HG02884 (cell line): ENCODE data around the gene PAQR4.
A peak's percentile ranks its signal among the peaks of the same experiment; 100 is the strongest.

Experiments
- ATAC-seq: cut with Tn5 transposase; IDR thresholded peaks from one replicate; pipeline ENCODE4 v1.9.1; 2021; ENCODE audit warnings: mild to moderate bottlenecking, moderate library complexity; ENCODE audit not compliant: unreplicated experiment

PAQR4 gene

GRCh38 chr16:3003582-3004270, 34.6 kb downstream of the PAQR4 start:
- ATAC-seq, result peak; percentile 96

DNA sequence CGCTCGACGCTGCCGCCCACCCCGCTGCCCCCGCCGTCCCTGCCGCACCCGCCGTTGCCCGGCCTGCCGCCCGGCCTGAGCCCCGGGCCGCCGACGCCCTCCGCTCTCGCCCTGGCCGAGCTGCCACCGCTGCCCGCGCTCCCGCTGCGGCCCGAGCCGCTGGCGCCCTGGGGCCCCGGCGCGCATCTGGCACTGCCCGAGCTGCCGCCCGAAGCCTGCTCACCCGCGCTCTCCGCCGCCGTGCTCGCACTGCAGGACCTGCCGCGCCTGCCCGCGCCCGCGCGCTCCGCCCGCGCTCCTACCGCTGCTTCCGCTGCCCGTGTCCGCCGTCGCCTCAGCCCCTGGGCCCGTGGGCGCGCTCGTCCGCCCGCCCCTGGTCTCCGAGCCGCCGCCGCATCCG, 35.2 kb downstream of the PAQR4 start:
- ATAC-seq, result no peak

DNA sequence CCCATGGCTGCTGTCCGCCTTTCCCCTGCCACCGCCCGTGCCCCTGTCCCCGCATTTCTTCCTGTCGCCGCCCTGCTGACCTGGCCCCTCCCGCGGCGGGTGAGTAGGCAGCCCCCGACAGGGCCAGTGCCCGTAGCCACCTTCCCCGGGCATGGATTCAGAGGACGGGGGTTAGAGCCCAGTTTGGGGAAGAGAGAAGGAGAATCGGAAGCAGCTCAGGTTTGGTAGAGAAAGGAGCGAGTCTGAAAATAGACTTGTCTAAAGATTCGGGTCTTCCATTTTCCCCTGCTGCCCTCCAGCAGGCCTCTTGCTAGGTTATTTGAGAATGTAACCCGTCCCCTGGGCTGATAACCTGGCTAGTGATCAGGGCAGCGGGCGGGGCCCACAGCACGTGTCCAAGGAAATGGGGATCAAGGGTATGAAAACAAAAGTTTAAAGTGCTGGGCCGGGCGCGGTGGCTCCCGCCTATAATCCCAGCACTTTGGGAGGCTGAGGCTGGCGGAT, 35.7 kb downstream of the PAQR4 start:
- ATAC-seq, result no peak

DNA sequence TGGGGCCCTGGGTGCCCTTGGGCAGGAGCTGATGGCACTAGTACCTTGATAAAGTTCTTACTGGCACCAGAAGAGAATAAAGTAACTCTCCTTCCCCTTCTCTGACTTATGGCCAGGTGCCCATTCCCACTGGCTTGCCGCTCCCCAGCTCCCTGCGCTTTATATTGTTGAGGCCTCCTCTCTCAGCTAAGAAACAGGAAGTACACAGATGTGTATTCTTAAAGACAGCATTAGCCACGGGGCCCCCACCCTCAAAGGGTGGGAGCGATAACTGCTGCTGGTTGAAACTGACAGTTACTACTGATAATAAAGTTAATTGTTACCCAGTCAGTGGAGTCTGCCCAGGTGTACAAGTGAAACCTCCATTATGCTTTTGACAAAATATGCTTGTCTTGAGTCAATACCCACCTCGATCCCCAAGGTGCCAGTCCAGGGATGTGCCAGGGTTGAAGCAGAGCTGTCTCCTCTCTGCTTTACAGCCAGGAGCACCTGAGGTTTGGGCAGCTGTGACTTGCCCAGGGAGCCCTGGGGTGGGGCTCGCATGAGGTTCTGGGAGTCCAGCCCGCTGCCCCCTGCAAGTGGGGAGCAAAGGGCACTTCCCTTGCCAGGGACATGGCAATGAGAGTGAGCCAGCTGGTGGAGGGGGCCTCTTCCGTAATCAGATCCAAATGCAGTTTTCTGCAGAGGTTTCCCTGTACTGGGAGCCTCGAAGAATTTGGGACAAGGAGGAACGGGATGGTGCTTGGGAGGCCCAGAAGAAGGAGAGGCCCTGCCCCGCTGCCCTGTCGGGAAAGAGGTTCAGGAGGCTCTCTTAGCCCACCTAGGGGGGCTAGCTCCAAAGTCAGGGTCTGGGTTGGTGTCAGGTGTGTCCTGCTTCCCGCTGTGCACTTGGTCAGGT, 38.2 kb downstream of the PAQR4 start:
- ATAC-seq, result no peak

DNA sequence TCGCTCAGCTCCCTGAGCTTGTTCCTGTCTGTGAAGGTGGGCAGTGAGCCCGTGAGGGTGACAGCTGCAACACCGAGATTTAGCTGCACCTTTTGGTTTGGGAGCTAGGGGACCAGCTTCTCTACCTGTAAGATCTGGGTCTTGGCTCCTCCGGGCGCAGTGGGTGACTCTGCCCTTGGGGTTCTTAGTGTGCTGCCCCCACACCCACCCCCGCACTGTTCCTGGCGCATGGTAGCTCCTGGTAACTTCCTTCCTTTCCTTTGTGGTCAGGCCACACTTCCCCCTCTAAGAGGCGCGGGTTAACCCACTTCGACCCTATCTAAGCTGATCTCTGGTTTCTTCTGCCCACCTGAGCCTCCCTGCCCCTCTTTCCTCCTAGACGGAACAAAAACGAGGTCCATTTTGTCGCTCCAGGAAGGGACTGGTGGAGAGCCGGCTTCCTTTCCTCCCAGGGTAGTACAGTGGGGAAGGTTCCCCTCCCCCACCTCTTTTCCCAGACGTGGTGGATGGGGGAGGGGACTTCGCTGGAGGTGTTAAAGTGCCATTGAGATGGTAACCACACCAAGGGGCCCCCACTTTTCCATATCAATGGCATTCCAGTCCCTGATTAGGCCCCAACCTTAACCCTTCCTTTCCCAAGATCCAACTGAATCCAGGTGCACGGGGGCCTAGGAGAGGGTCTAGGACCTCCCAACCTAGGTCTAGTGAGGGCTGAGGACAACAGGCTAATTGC, 39.0 kb downstream of the PAQR4 start:
- no peak for ATAC-seq

DNA sequence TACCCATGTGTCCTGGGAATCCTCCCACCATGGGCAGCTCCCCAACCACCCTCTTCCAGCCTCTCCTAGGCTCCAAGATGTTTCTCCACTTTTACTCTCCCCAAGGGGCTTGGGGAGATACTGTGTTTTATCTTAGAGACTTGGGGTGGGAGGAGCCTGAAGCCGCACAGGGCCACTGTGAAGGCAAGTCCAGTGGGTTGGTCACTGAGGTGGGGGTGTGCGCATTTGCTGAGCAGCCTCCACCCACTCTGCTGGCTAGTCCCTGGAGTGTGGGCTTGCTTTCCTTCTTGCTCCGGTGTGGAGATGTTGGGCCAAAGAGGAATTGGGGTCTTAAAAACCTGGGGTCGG, 39.5 kb downstream of the PAQR4 start:
- ATAC-seq, result no peak

- ATAC-seq, result no peak
Measured at GRCh38 chr16:3009568-3010390, 40.6 kb downstream of the PAQR4 start.

GRCh38 chr16:3010510-3010909, 41.4 kb downstream of the PAQR4 start:
- ATAC-seq, result no peak

DNA sequence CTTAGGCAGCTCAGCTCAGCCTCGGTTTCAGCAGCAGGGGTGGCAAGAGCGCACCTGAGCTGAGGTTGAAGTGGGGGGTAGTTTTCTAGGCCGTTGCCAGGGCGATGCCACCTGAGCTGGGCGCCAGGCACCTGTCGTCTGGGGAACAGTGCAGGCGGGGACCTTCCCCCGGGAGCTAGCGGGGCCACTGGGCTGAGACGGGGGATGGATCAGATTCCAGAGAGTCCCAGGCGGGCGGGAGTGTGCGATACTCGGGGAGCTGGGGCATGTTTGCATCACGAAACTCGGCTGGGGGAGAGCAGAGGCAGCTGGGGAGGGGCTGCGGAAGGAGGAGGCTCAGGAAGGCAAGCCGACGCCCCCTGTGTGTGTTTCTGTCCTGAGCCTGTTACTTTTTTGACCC, 43.1 kb downstream of the PAQR4 start:
- ATAC-seq, result no peak

GRCh38 chr16:3012828-3013420, 43.8 kb downstream of the PAQR4 start, which contains the start of gene CLDN9:
Gene CLDN9, plus strand, starts transcription at chr16:3012923. Its CDS starts 440 bp downstream, at chr16:3013363.
- no peak for ATAC-seq

DNA sequence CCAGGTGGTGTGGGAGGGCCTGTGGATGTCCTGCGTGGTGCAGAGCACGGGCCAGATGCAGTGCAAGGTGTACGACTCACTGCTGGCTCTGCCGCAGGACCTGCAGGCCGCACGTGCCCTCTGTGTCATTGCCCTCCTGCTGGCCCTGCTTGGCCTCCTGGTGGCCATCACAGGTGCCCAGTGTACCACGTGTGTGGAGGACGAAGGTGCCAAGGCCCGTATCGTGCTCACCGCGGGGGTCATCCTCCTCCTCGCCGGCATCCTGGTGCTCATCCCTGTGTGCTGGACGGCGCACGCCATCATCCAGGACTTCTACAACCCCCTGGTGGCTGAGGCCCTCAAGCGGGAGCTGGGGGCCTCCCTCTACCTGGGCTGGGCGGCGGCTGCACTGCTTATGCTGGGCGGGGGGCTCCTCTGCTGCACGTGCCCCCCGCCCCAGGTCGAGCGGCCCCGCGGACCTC, 44.4 kb downstream of the PAQR4 start:
- no peak for ATAC-seq

GRCh38 chr16:3013998-3014690, 45.0 kb downstream of the PAQR4 start:
- no peak for ATAC-seq

GRCh38 chr16:3014971-3015370, 45.8 kb downstream of the PAQR4 start:
- no peak for ATAC-seq

GRCh38 chr16:3015865-3016521, 46.8 kb downstream of the PAQR4 start:
- no peak for ATAC-seq

GRCh38 chr16:3017344-3017743, 48.2 kb downstream of the PAQR4 start:
- no peak for ATAC-seq

GRCh38 chr16:3017794-3018506, 48.8 kb downstream of the PAQR4 start, which contains the start of gene CLDN6:
Gene CLDN6, minus strand, starts transcription at chr16:3018183. Its CDS starts 2,162 bp downstream, at chr16:3016021.
- no peak for ATAC-seq

DNA sequence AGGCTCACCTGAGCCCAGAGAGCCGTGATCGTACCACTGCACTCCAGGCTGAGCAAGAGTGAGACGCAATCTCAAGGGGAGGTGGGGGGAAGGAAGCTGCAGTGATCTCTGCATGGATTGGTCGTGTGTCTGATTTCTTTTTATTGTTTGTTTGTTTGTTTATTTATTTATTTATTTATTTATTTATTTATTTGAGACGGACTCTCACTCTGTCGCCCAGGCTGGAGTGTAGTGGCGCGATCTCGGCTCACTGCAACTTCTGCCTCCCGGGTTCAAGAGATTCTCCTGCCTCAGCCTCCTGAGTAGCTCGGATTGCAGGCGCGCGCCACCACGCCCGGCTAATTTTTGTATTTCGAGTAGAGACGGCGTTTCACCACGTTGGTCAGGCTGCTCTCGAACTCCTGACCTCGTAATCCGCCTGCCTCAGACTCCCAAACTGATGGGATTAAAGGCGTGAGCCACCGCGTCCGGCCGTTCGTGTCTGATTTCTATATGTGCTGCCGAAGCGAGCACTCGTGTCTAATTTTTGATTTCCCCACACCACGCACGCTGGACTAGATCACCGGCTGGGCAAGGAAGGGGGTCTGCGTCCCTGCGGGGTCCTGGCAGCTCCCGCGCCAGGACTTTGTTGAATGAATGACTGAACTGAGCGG, 50.6 kb downstream of the PAQR4 start:
- ATAC-seq, result no peak

GRCh38 chr16:3020247-3020603, 51.1 kb downstream of the PAQR4 start, which contains the start of gene TNFRSF12A:
Gene TNFRSF12A, plus strand, starts transcription at chr16:3020368. Its CDS starts 30 bp downstream, at chr16:3020398.
- ATAC-seq, result no peak
